NOMO-1 treated with dmso at 0.1 percent for 144 hours (cell line): ENCODE measurements around the gene AIP.
A peak's percentile ranks its signal among the peaks of the same experiment; 100 is the strongest.

ENCODE experiments used
- DNase-seq: peaks from one replicate; lab custom pipeline; 2025; ENCODE audit not compliant: unreplicated experiment; lab: John Stamatoyannopoulos, UW

AIP gene

DNA sequence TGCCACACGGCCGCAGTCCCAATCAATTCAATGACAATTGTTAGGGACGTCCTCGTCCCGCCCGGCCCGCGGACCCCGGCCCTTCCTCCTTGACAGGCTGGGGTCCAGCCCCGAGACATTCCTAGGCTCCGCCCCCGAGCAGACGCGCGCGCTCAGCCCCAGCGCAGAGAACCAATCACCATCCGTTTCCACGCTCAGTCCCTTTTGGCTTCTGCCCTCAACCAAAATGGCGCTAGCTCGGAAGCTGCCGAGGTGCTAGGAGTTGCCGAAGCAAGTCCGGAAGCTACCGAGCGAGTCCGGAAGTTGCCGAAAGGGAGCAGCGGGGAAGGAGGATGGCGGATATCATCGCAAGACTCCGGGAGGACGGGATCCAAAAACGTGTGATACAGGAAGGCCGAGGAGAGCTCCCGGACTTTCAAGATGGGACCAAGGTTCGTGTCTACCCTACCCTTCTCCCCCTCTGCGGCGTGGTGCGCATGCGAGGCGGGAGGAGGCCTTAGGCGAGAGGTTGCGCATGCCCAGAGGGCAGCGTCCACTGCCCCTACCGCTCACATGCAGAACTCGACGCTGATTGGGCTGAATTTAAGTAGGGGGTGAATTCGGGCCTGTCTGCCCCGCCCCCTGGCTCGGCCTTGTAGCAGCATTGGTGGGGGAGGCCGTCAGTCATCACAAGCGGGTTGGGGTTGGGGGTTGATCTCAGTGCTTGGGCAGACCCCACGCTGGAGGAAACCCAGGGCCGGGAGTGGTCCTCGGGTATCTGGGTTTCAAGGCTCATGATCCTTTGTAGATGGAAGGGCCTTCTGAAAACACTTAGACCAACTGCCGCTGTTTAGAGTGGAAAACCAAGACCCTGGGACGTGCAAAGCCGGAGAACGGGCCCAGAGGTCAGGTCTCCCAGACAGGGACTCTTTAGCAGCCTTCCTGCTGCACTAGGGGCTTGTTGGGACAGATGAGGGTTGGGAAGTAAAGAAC is at the start of gene AIP:
TSS of gene AIP (plus strand) at position 200 of the 972 bp plus-strand sequence. CDS start at position 333, 133 bp downstream.
- peak; percentile 99 for DNase-seq

DNA sequence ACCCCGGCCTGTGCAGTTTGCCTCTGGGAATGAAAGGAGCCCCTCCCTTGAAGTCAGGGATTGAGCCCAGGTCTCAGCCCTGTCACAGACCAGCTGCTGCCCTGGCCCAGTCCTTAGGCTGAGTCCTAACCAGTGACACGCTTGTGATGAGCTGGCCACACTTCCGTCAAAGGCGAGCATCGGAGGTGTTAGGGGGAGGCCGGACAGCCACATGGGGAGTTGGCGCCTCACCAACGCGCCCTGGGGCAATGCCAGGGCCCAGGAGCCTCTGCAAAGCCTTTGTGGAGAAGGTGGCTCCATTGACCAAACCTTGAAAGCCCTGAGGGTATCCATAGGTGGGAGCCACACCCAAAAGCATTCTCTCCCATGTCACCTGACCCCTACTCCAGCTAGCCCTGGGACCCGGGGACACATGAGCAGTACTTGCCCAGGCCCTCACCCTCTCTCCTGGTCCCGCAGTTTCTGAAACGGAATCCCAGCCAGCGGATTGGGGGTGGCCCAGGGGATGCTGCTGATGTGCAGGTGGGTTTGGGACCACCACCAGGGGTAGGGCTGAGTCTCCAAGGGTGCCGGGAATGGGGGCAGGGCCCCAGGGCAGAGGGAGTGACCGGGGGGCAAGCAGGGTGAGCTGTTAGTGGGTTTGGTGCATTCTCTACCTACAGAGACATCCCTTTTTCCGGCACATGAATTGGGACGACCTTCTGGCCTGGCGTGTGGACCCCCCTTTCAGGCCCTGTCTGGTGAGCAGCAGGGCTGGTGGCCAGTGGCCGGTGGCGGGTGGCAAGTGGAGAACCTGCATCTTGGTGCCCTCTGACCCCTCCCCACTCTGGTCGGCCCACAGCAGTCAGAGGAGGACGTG is 49.1 kb upstream of the AIP start:
- DNase-seq: no peak

DNA sequence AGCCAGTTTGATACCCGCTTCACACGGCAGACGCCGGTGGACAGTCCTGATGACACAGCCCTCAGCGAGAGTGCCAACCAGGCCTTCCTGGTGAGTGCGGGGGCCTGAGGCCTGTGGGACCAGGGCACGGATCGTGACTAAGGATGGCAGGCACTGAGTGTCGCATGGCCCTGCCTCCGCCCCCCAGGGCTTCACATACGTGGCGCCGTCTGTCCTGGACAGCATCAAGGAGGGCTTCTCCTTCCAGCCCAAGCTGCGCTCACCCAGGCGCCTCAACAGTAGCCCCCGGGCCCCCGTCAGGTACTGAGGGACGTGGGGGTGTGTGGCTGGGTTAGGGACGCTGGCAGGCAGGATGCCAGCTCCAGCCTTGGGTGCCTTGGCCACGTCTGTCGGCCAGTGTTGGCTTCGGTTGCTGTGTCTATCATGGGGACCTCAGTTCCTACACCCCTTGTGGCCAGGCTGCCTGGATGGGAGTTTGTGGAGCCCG is 48.4 kb upstream of the AIP start:
- no peak for DNase-seq

DNA sequence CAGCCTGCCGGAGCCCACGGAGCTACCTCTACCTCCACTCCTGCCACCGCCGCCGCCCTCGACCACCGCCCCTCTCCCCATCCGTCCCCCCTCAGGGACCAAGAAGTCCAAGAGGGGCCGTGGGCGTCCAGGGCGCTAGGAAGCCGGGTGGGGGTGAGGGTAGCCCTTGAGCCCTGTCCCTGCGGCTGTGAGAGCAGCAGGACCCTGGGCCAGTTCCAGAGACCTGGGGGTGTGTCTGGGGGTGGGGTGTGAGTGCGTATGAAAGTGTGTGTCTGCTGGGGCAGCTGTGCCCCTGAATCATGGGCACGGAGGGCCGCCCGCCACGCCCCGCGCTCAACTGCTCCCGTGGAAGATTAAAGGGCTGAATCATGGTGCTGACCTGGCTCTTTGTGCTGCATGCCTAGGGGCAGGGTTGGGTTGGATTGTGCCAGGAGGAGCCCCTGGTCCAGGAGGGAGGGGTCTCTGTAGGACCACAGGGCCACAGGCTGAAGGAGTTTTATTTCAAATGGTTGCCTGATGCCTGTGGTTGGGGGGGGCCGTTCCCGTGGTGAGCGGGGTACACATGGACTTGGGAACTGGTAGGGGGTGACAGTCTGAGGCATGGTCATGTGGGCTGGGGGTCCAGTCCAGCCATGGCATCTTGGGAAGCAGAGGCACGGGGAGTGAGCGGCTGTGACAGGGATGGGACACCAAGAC is 47.6 kb upstream of the AIP start:
- no peak for DNase-seq

DNA sequence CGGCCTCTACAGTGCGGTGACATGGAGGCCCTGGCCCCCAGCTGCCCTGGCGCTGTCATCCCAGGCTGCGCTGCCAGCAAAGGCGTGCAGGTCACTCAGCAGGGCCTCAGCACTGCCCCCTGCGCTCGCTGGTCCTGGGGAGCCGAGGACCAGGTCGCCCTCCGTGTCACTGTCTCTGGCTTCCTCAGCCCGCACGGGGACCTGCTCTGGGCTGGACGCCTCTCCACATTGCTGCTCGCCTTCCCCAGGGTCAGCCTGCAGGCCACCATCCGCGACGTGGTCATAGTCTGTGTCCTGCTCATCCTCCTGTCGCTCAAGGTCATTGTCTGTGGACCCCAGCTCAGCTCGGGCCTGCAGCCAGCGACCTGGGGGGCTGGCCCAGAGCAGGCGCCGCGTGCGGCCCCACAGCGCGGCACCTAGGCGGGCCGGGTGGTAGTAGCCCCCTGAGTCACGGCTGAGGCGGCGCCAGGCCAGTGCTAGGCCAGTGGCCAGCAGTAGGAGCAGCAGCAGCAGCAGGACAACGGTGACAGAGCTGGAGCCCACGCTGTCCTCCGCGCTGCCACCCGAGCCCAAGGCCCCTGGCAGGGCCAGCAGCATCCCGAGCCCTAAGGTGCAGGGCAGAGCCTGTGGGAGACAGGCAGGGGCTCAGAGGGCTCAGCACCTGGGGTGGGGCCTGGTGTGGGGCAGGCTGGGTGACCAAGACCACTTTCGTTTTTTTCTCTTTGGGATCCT is 46.9 kb upstream of the AIP start:
- no peak for DNase-seq

DNA sequence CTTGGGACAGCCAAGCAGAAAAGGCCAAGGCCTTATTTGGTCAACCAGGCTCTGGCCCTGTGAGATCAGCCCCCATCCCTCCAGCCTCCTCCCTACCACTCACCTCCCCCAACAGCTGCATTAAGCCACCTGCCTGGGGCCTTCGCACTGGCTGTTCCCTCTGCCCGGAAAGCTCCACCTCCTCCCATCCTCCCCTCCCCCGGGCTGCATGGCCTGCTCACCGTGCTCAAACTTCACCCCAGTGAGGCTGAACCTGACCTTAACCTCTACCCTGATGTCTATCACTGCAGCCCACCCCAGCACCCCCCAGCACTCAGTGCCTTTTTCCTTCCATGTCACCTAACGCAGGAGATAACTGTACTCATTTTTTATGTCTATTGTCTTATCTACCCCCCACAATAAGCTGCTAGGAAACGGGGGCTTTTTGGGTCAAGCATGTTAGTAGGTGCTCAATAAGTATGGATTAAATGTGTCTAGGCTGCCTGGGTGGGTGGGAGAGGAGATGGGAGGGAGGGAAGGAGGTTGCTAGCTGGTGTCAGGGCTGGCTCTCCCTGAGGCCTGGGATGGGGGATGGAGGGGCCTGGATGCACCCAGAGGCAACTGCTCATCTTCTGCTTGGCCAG is 46.3 kb upstream of the AIP start:
- no peak for DNase-seq

DNA sequence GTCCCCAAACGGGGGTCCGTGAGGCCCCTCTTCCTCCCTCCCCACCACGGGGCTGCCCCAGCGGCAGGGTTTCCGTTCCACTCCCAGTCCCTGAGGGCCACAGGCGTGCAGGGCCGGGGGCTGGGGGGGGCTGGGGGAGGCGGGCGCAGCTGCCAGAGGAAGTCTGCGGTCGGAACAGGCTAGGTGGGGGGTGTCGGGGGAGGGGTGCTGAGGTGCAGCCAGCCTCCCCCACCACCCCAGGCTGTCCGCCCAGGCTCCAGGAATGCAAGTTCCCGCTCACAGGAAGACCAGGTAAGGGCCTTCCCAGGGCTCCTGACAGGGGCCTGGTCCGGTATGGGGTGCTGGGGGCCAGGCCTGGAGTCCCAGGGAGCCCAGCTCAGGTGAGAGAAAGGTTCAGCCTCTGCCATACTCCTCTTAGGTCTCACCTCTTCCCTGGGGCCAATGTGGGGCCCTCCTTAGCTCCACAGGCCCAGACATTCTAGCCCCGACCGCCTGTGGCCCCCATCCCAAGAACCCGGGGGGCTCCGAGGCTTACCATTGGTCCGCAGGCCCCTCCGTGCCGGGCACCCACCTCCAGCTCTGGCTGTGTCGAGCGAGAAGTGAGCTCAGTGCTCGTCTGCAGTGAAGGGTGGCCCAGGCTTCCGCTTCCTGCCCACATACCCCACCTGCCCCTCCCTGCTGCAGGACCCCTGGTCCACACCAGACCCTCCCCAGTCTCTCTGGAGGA is 45.6 kb upstream of the AIP start, which contains the start of gene PTPRCAP:
TSS of gene PTPRCAP (minus strand) at position 601 of the 727 bp plus-strand sequence. CDS start at position 538, 63 bp downstream.
- no peak for DNase-seq

DNA sequence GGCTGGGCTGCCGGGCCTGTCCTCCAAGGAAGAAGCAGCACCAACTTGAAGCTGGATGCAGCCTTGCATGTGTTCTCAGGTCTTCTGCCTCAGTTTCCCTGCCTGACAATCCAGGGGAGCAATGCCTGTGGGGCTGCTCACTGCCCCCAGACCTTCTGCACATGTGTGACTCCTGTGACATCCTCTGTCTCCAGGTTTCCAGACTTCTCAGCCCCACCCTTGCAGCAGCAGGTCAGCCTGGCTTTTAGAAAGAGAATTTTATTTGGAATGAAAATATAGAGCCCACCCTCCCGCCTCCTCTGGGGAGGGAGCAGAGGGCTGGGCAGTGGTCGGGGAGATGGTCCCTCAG is 45.0 kb upstream of the AIP start:
- no peak for DNase-seq

DNA sequence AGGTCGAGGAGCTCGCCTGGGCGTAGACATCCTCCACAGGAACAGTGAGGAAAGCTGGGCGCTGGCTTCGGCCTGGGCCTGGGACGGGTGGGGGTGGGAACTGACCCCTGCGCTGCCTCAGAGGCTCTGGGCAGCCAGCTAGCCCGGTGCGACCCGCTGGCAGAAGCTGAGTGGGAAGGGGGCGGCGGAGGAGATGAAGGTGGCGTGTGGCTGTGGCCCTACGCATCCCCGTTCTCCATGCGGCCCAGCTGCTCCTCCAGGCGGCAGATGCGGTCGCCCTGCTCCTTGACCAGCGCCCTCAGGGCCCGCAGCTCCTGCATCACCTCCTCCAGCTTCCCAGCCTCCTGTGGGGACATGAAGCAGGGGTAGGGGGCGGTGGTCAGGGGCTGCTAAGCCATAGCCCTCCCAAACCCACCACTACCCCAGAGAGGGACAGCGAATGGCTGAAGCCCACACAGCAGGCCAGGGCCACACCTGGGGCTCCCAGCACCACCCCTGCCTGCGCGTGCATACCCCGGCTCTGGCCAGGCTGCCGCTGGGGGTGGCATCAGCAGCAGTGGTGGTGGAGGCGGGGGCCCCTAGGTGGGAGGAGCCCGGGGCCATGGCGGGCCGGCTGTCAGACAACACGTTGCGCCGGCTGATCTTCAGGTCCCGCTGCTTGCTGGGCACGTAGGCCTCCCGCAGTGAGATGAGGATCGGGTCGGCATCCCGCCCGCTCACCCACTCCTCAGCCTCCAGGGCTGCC is 44.5 kb upstream of the AIP start:
- no peak for DNase-seq

DNA sequence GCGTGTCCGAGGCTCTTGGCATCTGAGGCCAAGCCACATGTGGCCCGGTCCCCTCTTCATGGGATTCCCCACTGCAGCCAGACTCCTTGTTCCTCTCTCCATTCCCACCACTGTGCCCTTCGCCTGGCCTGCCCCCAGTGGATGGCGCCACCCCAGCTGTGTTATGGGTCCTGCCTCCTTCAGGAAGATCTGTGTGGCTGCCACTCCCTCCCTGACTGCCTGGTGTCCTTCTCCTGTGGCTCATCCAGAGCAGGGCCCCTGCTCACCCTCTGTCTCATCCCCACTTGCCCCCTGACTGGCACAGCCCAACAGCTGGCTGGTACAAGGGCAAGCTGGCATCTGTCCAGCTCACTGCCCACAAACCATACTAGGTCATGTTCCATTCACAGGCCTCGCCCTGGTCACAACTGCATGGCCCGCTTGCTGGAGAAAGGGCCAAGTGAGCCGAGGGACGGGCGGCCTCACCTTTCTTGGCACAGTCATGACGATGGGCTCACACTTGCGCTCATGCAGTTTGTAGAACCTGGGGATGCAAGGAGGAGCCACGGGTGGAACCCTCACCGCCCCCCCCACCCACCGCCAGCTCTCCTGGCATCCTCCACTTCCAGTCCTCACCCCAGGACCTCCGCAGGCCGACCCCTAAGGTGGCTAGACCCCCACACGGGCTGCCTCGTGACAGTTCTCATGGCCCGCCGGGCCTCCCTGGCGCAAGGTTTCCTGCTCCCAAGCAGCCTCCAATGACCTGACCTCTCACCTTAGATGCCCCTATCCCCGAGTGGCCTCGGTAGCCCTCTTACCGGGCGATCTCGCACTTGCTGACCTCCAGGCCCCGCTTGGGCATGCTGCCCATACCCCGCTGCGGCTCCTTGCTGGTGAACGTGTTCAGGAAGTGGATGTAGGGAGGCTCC is 43.3 kb upstream of the AIP start:
- DNase-seq: no peak

DNA sequence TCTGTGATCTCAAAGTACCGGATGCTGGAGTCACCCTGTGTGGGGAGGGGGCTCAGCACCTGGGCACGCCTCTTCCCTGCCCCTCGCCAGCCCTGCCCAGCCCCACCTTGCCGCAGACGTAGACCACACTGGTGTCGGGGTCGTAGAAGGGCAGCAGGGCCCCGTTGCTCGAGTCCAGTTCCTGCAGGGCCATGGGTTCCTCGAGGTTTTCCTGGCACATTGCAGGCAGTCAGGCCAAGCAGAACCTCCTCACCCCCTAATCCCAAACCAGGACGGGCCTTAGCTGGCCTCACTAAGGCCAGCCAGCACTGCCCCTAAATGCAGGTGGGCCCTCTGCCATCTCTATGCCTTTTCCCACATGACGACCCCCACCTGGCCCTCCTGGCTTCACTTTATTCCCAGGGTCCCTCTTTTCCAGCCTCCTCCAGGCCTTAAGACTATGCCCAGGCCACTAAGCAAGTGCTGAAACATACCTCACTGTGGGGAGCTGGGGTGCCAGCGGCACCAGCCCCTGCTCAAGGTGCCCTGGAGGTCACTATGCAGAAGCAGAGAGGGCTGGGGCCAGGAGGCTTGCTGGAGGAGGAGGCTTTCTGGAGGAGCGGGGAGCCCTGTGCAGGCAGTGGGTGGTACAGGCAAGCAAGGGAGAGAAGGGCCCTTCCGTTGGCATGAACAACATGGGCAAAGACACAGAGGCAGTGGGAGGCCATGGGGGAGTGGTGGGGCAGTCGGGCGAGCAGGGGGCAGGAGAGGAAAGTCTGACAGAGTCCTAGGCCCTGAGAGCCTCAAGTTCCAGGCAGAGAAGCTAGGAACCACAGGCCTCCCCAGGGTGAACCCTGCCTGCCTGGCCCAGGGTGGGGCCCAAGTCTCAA is 42.4 kb upstream of the AIP start:
- DNase-seq: no peak

DNA sequence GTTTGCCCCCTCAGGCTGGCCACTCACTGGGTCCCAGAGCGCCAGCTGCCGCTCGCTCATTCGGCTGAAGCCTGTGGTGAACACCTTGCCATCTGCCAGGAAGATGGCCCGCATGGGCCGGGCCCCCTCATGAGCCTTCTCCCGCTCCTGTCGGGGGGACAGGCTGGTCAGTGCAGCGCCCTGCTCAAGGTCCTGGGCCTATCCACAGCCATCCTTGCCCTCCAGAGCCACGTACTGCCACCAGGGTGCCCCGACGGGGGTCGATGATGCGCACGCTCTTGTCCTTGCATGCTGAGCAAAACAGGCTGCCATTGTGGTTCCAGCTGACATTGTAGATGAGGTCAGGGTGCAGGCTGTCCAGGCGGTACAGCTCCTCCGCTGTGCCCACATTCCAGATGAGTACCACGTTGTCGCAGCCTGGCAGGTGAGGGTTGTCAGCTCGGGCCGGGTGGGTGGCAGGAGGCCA is 41.7 kb upstream of the AIP start:
- DNase-seq: no peak

DNA sequence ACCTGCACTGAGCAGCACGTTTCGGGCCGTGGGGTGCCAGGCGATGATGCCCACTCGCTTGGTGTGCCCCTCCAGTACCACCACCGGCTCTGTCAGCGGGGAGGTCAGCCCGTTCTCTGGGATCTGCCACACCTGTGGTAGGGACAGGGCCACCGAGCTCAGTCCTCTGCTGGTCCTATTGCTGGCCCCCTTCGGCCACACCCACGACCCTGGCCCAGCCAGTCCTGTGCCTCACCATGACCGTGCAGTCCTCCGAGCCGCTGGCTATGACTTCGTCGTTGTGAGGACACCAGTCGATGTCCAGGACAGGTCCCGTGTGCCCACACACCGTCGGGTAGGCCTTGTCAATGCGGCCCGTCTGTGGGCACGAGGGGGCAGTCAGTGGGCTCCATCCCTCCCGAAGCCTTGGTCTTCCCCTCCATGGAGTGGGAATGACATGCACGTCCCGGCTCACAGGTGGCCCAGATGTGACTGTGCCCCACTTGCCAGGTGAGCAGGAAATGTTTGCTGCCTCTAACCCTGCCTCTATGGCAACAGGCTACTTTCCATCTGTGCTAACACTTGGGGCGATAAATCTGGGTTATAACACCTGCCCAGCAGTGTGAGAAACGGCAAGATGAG is 41.0 kb upstream of the AIP start:
- no peak for DNase-seq

DNA sequence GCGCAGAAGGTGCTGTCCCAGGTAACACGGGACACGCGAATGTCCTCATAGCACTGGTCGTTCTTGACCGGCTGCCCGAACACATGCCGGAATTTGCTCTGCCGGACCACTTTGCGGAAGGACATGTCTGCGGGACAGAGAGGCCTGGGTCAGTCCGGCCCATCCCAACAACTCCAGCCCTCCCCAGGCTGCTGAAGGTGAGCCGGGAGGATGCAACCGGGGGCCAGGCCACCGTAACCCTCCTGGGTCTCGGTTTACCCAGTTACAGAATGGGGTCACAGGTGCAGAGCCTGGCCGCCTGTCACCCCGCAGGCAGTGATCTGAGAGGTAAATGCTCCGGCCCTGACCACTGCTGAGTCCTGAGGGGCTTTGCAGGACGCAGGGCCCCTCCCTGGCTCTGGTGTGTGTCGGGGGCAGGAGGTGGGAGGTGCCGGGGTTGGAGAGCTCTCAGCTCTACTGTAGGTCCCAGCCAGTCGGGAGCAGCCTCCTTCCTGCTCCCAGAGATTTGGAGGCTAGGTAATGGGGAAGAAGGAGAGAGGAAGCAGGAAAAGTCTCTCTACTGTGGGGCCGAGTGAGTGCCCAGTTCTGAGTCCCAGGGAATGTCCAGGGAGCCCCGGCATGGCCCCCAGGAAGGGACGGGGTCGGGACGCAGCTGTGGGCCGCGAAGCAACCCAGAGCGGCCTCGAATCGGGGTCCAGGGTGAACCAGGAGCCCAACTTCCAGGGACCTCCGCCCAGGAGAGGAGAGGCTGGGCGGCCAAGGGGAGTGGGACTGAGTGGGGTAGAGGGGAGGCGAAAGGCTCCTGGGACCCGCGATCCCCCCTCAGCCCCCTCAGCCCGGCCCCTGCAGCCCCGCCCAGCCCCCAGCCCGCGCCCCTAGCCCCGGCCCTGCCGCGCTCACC is 40.1 kb upstream of the AIP start:
- no peak for DNase-seq

DNA sequence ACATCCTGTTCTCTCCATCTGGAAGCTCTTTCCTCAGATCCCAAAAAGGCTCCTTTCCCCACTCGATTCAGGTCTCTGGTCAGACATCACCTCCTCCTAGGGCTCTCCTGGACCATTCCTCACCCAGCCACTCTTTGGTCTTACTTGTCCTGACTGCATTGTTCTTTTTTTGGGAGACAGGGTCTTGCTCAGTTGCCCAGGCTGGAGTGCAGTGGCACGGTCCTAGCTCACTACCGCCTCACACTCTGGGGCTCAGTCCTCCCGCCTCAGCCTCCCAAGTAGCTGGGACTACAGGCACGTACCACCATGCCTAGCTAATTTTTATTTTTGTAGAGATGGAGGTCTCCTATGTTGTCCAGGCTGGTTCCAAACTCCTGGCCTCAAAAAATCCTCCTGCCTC is 37.3 kb upstream of the AIP start:
- DNase-seq: no peak
